ENCODE measurements around the gene JDP2.

The JDP2 gene

GRCh38 chr14:75428230-75429104 is 645 bp downstream of the JDP2 start:
- Histone ChIP-seq H3K9me3 (ENCODE audit: control insufficient read depth, low read length) (peaks cover 5% of the 10 kb centered on the region), H3K4me1 (ENCODE audit: control insufficient read depth, insufficient read depth, low read length, poor library complexity, severe bottlenecking) (peaks cover 24% of the 10 kb centered on the region), H3K27ac (ENCODE audit: low read depth, low read length, severe bottlenecking) (no peak overlapping the region), H3K4me3 (ENCODE audit: extremely low read depth, insufficient read depth, low read length, poor library complexity, severe bottlenecking) (peak overlapping the region; percentile 82), H3K36me3 (ENCODE audit: control insufficient read depth, insufficient read depth, low read length) (peaks cover 21% of the 10 kb centered on the region)
- 1 to 3% methylated on average over 31 to 54 of the region's 64 CpGs for WGBS, 2 experiments (ENCODE audit: insufficient coverage in 2 of 2)

- Histone ChIP-seq H3K9me3 (ENCODE audit: control insufficient read depth, low read length) (peaks cover under 1% of the 10 kb centered on the region), H3K36me3 (ENCODE audit: control insufficient read depth, insufficient read depth, low read length) (peaks cover 32% of the 10 kb centered on the region), H3K4me1 (ENCODE audit: control insufficient read depth, insufficient read depth, low read length, poor library complexity, severe bottlenecking) (peaks cover 31% of the 10 kb centered on the region), H3K4me3 (ENCODE audit: extremely low read depth, insufficient read depth, low read length, poor library complexity, severe bottlenecking) (peak overlapping the region; percentile 82), H3K27ac (ENCODE audit: low read depth, low read length, severe bottlenecking) (no peak overlapping the region)
- WGBS, 2 experiments (ENCODE audit: insufficient coverage in 2 of 2) = no CpG with 5 or more reads among the region's 1 CpG
These were observed 1.7 kb downstream of the JDP2 start for GRCh38 chr14:75429562-75429961.

DNA sequence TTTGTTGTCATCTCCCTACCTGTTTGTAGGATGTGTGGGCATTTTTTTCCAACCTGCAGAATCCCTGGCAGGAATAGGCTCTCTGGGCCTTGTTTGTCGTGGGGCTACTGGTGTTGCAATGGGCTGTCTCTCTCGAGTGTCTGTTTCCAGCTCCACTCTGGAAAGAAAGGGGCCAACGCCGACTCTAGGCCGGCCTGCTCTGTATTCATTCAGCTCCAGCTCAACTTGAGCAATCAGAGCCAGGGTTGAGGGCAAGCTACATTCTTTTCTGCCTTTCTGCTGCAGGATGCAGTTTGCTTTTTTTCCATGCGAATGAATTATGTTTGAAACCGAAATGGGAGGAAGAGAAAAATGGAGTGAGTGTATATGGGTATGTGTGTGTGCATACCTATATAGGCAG is 2.3 kb downstream of the JDP2 start:
- Histone ChIP-seq H3K36me3 (ENCODE audit: control insufficient read depth, insufficient read depth, low read length) (peaks cover 38% of the 10 kb centered on the region), H3K4me3 (ENCODE audit: extremely low read depth, insufficient read depth, low read length, poor library complexity, severe bottlenecking) (peak overlapping the region; percentile 82), H3K27ac (ENCODE audit: low read depth, low read length, severe bottlenecking) (no peak overlapping the region), H3K4me1 (ENCODE audit: control insufficient read depth, insufficient read depth, low read length, poor library complexity, severe bottlenecking) (peaks cover 31% of the 10 kb centered on the region), H3K9me3 (ENCODE audit: control insufficient read depth, low read length) (no peaks in the 10 kb centered on the region)
- 80 to 91% methylated on average over 7 of the region's 7 CpGs for WGBS, 2 experiments (ENCODE audit: insufficient coverage in 2 of 2)

GRCh38 chr14:75430526-75430925 is 2.7 kb downstream of the JDP2 start:
- no peak overlapping the region for H3K27ac ChIP-seq (ENCODE audit: low read depth, low read length, severe bottlenecking)
- peaks cover 42% of the 10 kb centered on the region for H3K36me3 ChIP-seq (ENCODE audit: control insufficient read depth, insufficient read depth, low read length)
- H3K9me3 ChIP-seq (ENCODE audit: control insufficient read depth, low read length) = no peaks in the 10 kb centered on the region
- no peak overlapping the region for H3K4me3 ChIP-seq (ENCODE audit: extremely low read depth, insufficient read depth, low read length, poor library complexity, severe bottlenecking)
- H3K4me1 ChIP-seq (ENCODE audit: control insufficient read depth, insufficient read depth, low read length, poor library complexity, severe bottlenecking) = peaks cover 31% of the 10 kb centered on the region
- WGBS, 2 experiments (ENCODE audit: insufficient coverage in 2 of 2) = 91 to 94% methylated on average over 7 to 10 of the region's 10 CpGs

GRCh38 chr14:75430976-75431375 is 3.2 kb downstream of the JDP2 start:
- no peaks in the 10 kb centered on the region for H3K9me3 ChIP-seq (ENCODE audit: control insufficient read depth, low read length)
- peaks cover 30% of the 10 kb centered on the region for H3K4me1 ChIP-seq (ENCODE audit: control insufficient read depth, insufficient read depth, low read length, poor library complexity, severe bottlenecking)
- peaks cover 46% of the 10 kb centered on the region for H3K36me3 ChIP-seq (ENCODE audit: control insufficient read depth, insufficient read depth, low read length)
- no peak overlapping the region for H3K27ac ChIP-seq (ENCODE audit: low read depth, low read length, severe bottlenecking)
- 96 to 97% methylated on average over 5 of the region's 6 CpGs for WGBS, 2 experiments (ENCODE audit: insufficient coverage in 2 of 2)
- no peak overlapping the region for H3K4me3 ChIP-seq (ENCODE audit: extremely low read depth, insufficient read depth, low read length, poor library complexity, severe bottlenecking)

GRCh38 chr14:75431827-75432226 is 4.0 kb downstream of the JDP2 start:
- peaks cover 55% of the 10 kb centered on the region for H3K36me3 ChIP-seq (ENCODE audit: control insufficient read depth, insufficient read depth, low read length)
- 100% methylated on average over 3 to 4 of the region's 4 CpGs for WGBS, 2 experiments (ENCODE audit: insufficient coverage in 2 of 2)
- no peak overlapping the region for H3K27ac ChIP-seq (ENCODE audit: low read depth, low read length, severe bottlenecking)
- no peak overlapping the region for H3K4me3 ChIP-seq (ENCODE audit: extremely low read depth, insufficient read depth, low read length, poor library complexity, severe bottlenecking)
- no peaks in the 10 kb centered on the region for H3K9me3 ChIP-seq (ENCODE audit: control insufficient read depth, low read length)
- H3K4me1 ChIP-seq (ENCODE audit: control insufficient read depth, insufficient read depth, low read length, poor library complexity, severe bottlenecking) = peaks cover 27% of the 10 kb centered on the region

GRCh38 chr14:75432411-75432810 is 4.6 kb downstream of the JDP2 start:
- no peaks in the 10 kb centered on the region for H3K9me3 ChIP-seq (ENCODE audit: control insufficient read depth, low read length)
- H3K36me3 ChIP-seq (ENCODE audit: control insufficient read depth, insufficient read depth, low read length) = peaks cover 60% of the 10 kb centered on the region
- no peak overlapping the region for H3K4me3 ChIP-seq (ENCODE audit: extremely low read depth, insufficient read depth, low read length, poor library complexity, severe bottlenecking)
- WGBS, 2 experiments (ENCODE audit: insufficient coverage in 2 of 2) = 97 to 100% methylated on average over 5 to 7 of the region's 8 CpGs
- no peak overlapping the region for H3K27ac ChIP-seq (ENCODE audit: low read depth, low read length, severe bottlenecking)
- H3K4me1 ChIP-seq (ENCODE audit: control insufficient read depth, insufficient read depth, low read length, poor library complexity, severe bottlenecking) = peaks cover 25% of the 10 kb centered on the region

DNA sequence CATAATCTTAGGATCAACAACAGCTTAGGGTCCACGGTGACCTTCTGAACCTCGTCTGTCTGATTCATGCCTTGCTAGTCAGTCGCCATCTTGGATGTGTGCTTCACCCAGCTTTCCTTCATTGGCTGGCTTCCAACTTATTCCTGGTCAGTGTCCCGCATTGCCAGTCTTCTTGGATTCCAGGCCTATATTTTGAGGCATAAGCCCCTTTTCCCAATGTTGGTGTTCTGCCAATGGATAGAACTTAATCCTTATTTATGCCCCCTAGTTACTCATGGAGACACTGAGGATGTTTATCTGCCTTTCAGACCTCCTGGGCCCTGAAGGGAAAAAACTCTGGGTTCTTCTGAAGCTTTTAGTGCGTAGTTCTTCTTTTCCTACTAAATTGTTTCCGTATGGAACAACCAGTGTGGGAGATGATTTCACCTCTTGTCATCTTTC is 5.8 kb downstream of the JDP2 start:
- WGBS, 2 experiments (ENCODE audit: insufficient coverage in 2 of 2) = 89 to 98% methylated on average over 5 to 6 of the region's 6 CpGs
- no peak overlapping the region for H3K4me3 ChIP-seq (ENCODE audit: extremely low read depth, insufficient read depth, low read length, poor library complexity, severe bottlenecking)
- H3K4me1 ChIP-seq (ENCODE audit: control insufficient read depth, insufficient read depth, low read length, poor library complexity, severe bottlenecking) = peaks cover 29% of the 10 kb centered on the region
- no peaks in the 10 kb centered on the region for H3K9me3 ChIP-seq (ENCODE audit: control insufficient read depth, low read length)
- peak overlapping the region; percentile 92 for H3K27ac ChIP-seq (ENCODE audit: low read depth, low read length, severe bottlenecking)
- H3K36me3 ChIP-seq (ENCODE audit: control insufficient read depth, insufficient read depth, low read length) = peaks cover 72% of the 10 kb centered on the region

GRCh38 chr14:75434138-75434889 is 6.5 kb downstream of the JDP2 start:
- Histone ChIP-seq H3K9me3 (ENCODE audit: control insufficient read depth, low read length) (no peaks in the 10 kb centered on the region), H3K36me3 (ENCODE audit: control insufficient read depth, insufficient read depth, low read length) (peaks cover 78% of the 10 kb centered on the region), H3K4me3 (ENCODE audit: extremely low read depth, insufficient read depth, low read length, poor library complexity, severe bottlenecking) (no peak overlapping the region), H3K4me1 (ENCODE audit: control insufficient read depth, insufficient read depth, low read length, poor library complexity, severe bottlenecking) (peaks cover 29% of the 10 kb centered on the region), H3K27ac (ENCODE audit: low read depth, low read length, severe bottlenecking) (peak overlapping the region; percentile 92)
- 95 to 100% methylated on average over 2 to 3 of the region's 6 CpGs for WGBS, 2 experiments (ENCODE audit: insufficient coverage in 2 of 2)

DNA sequence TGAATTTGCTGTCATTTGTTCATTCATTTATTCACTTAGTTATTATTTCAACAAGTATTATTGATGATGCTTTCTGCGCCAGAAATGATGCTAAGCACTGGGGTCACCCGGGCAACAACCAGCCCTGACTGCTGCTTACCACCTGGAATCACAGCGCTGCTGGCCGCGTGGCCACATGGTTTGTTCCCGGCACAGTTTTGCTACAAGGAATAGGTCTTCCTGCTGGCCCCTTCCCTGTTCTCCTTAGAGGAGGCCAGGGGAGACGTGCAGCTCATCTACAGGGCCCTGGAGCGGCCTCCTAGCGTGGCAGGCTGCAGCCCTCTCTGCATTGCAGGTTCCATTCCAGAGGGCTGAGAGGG is 7.0 kb downstream of the JDP2 start:
- no peaks in the 10 kb centered on the region for H3K9me3 ChIP-seq (ENCODE audit: control insufficient read depth, low read length)
- peaks cover 84% of the 10 kb centered on the region for H3K36me3 ChIP-seq (ENCODE audit: control insufficient read depth, insufficient read depth, low read length)
- 95 to 97% methylated on average over 8 to 9 of the region's 9 CpGs for WGBS, 2 experiments (ENCODE audit: insufficient coverage in 2 of 2)
- no peak overlapping the region for H3K4me3 ChIP-seq (ENCODE audit: extremely low read depth, insufficient read depth, low read length, poor library complexity, severe bottlenecking)
- H3K27ac ChIP-seq (ENCODE audit: low read depth, low read length, severe bottlenecking) = peak overlapping the region; percentile 92
- H3K4me1 ChIP-seq (ENCODE audit: control insufficient read depth, insufficient read depth, low read length, poor library complexity, severe bottlenecking) = peaks cover 26% of the 10 kb centered on the region
